H1 (cell line): ENCODE measurements around the gene CCDC120.

Experiments
- CHD1 ChIP-seq: IDR thresholded peaks from 2 replicates; pipeline ENCODE4 v1.6.1; 2012; ENCODE audit warnings: low read depth, low read length, improper control_type of control experiment
- TF ChIP-seq, protein P1 (sequence below): IDR thresholded peaks from 2 replicates; pipeline ENCODE4 v1.6.1; 2011; ENCODE audit warnings: low read length, improper control_type of control experiment
- TF ChIP-seq, protein P2 (sequence below): IDR thresholded peaks from 2 replicates; pipeline ENCODE4 v1.6.1; 2012; ENCODE audit warnings: inconsistent platforms

DNA sequence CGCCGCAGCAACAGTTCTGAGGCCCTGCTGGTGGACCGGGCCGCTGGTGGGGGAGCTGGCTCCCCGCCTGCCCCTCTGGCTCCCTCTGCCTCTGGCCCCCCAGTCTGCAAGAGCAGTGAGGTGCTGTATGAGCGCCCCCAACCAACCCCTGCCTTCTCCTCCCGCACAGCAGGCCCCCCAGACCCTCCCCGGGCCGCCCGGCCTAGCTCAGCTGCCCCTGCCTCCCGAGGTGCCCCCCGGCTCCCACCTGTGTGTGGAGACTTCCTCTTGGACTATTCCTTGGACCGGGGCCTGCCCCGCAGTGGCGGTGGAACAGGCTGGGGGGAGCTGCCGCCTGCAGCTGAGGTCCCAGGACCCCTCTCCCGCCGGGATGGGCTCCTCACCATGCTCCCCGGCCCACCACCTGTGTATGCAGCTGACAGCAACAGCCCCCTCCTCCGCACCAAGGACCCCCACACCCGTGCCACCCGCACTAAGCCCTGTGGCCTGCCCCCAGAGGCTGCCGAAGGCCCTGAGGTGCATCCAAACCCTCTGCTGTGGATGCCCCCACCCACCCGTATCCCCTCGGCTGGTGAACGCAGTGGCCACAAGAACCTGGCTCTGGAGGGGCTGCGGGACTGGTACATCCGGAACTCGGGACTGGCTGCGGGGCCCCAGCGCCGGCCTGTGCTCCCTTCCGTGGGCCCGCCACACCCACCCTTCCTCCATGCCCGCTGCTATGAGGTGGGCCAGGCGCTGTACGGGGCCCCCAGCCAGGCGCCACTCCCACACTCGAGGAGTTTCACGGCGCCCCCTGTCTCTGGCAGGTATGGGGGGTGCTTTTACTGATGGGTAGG lies 8.7 kb downstream of the CCDC120 start:
- TF ChIP-seq CHD1: no peak
- TF ChIP-seq, protein P1, sequence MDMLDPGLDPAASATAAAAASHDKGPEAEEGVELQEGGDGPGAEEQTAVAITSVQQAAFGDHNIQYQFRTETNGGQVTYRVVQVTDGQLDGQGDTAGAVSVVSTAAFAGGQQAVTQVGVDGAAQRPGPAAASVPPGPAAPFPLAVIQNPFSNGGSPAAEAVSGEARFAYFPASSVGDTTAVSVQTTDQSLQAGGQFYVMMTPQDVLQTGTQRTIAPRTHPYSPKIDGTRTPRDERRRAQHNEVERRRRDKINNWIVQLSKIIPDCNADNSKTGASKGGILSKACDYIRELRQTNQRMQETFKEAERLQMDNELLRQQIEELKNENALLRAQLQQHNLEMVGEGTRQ: no peak
- TF ChIP-seq, protein P2, sequence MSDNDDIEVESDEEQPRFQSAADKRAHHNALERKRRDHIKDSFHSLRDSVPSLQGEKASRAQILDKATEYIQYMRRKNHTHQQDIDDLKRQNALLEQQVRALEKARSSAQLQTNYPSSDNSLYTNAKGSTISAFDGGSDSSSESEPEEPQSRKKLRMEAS: no peak
